Measurements from ENCODE around the gene FHL1.

DNA sequence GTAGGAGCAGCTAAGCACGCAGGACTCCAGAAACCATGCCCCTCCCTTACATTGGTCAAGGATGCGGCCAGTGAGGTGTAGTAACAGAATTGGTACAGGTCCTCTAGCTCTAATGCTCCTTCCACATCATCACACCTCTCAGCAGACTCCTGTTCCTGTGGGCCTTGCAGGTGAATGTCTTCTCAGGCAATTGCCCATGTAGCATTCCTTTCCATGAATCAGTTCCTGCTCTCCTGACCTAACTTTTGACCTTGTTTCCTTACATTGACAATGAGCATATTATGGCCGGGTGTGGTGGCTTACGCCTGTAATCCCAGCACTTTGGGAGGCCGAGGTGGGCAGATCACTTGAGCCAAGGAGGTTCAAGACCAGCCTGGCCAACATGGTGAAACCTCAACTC lies 72.6 kb downstream of the FHL1 start:
- TF ChIP-seq, protein P1, sequence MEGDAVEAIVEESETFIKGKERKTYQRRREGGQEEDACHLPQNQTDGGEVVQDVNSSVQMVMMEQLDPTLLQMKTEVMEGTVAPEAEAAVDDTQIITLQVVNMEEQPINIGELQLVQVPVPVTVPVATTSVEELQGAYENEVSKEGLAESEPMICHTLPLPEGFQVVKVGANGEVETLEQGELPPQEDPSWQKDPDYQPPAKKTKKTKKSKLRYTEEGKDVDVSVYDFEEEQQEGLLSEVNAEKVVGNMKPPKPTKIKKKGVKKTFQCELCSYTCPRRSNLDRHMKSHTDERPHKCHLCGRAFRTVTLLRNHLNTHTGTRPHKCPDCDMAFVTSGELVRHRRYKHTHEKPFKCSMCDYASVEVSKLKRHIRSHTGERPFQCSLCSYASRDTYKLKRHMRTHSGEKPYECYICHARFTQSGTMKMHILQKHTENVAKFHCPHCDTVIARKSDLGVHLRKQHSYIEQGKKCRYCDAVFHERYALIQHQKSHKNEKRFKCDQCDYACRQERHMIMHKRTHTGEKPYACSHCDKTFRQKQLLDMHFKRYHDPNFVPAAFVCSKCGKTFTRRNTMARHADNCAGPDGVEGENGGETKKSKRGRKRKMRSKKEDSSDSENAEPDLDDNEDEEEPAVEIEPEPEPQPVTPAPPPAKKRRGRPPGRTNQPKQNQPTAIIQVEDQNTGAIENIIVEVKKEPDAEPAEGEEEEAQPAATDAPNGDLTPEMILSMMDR (IDR thresholded peaks at IDR 0.05 in 4 of 5, conservative IDR thresholded peaks at IDR 0.05 in 1 of 5), result no peak
- no peak for TF ChIP-seq POLR2A (IDR thresholded peaks at IDR 0.05)

Measured in gastrocnemius medialis (tissue), 4 donors.